ENCODE measurements around the gene DLGAP4.
A peak's percentile ranks its signal among the peaks of the same experiment; 100 is the strongest.

Gene DLGAP4

DNA sequence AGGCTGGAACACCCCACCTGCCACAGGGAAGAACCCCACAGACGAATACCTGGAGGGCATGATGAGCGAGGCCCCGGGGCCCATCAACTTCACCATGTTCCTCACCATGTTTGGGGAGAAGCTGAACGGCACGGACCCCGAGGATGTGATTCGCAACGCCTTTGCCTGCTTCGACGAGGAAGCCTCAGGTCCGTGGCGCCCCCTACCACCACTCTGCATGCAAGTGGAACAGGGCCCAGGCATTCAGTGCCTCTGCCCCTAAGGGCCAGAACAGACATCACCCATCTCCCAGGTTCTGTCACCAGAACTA is 241.8 kb downstream of the DLGAP4 start:
- no peak overlapping the region for H3K27ac ChIP-seq
- TF ChIP-seq, protein P1, sequence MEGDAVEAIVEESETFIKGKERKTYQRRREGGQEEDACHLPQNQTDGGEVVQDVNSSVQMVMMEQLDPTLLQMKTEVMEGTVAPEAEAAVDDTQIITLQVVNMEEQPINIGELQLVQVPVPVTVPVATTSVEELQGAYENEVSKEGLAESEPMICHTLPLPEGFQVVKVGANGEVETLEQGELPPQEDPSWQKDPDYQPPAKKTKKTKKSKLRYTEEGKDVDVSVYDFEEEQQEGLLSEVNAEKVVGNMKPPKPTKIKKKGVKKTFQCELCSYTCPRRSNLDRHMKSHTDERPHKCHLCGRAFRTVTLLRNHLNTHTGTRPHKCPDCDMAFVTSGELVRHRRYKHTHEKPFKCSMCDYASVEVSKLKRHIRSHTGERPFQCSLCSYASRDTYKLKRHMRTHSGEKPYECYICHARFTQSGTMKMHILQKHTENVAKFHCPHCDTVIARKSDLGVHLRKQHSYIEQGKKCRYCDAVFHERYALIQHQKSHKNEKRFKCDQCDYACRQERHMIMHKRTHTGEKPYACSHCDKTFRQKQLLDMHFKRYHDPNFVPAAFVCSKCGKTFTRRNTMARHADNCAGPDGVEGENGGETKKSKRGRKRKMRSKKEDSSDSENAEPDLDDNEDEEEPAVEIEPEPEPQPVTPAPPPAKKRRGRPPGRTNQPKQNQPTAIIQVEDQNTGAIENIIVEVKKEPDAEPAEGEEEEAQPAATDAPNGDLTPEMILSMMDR (conservative IDR thresholded peaks at IDR 0.05), result peak; percentile 16; the same call in 1 of the 2 replicates

DNA sequence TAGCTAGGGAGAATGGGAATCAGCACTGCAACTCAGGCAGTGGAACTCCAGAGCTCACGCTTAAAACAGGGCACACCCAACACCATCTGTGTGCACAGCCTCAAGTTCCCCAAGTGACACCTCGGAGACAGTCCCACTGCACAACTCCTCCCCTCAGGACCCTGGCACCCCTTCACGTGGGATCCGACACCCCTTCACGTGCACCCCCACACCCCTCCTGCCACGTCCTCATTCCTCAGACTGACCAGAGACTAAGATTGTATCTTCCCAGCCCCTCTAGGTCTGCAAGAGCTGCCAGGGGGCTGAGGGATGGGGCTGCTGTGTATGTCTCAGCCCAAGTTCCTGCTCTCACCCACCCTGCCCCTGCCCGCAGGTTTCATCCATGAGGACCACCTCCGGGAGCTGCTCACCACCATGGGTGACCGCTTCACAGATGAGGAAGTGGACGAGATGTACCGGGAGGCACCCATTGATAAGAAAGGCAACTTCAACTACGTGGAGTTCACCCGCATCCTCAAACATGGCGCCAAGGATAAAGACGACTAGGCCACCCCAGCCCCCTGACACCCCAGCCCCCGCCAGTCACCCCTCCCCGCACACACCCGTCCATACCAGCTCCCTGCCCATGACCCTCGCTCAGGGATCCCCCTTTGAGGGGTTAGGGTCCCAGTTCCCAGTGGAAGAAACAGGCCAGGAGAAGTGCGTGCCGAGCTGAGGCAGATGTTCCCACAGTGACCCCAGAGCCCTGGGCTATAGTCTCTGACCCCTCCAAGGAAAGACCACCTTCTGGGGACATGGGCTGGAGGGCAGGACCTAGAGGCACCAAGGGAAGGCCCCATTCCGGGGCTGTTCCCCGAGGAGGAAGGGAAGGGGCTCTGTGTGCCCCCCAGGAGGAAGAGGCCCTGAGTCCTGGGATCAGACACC is 242.8 kb downstream of the DLGAP4 start:
- no peak overlapping the region for H3K27ac ChIP-seq
- TF ChIP-seq, protein P1 (conservative IDR thresholded peaks at IDR 0.05), result no peak

DNA sequence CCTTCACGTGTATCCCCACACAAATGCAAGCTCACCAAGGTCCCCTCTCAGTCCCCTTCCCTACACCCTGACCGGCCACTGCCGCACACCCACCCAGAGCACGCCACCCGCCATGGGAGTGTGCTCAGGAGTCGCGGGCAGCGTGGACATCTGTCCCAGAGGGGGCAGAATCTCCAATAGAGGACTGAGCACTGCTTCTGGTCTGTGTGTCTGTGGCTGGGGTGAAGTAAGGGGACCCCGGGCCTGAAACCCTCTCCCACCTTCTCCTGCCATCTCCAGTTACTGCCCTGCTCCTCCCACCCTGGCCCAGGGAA is 243.4 kb downstream of the DLGAP4 start:
- TF ChIP-seq, protein P1 (conservative IDR thresholded peaks at IDR 0.05), result no peak
- no peak overlapping the region for H3K27ac ChIP-seq

DNA sequence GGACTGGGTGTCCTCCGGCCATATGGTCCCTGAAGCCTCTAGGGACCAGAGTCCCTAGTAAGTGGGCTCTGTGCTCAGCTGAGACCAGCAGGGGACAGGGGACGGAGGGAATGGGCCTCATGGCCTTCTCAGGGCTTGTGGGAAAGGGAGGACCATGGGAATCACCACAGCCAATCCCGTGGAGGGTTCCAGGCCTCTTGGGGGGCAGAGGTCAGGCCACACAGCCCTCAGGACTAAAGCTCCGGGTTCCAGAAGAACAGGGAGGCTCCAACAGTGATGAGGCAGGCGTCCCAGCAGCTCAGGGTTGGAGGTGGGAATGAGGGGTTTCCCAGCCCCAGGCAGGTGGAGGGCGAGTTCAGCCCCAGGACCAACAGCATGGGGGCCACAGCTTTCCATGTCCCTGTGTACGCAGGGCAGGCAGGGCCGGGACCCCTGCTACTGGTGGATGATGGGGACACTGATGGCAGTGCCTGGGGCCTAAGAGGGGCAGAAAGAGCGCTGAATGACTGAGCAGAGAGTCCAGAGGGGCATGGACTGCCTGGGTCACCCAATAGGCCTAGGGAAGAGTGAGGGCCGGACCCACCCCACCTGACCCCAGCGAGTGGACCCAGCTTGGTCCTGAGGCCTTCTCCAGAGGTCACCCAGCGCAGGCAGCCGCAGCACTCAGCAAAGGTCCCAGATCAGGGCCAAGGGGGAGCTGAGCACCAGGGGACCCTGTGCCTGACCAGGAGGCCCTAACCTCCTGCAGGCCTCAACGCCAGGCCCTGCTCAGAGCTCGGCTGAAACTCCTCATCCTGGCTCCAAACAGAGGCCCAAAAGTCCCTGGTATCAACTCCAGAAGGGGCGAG is 244.0 kb downstream of the DLGAP4 start:
- TF ChIP-seq, protein P1 (conservative IDR thresholded peaks at IDR 0.05), result no peak
- H3K27ac ChIP-seq, result no peak overlapping the region

DNA sequence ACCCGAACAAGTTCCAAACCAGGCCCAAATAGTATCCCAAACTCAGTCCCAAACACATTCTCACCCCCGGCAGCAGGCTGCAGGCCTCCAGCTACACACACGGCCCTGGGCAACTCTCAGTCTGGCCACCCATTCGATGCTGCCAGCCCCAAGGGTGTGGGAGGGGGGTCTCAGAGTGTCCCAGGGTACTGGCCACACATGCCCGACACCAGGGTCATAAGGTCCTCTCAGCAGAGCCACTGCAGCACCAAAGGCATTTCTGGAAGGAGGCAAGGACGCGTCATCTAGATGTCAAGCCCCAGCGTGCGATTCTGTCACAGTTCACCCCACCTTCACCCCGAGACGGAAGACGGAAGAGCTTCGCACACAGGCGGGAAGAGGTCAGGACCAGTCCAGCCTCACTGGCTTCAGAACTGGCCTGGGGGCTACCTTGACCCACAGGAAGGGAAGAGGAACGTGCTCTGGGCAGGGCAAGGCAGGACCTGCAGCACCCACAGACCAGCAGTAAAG is 244.7 kb downstream of the DLGAP4 start:
- TF ChIP-seq, protein P1 (conservative IDR thresholded peaks at IDR 0.05), result no peak
- no peak overlapping the region for H3K27ac ChIP-seq

DNA sequence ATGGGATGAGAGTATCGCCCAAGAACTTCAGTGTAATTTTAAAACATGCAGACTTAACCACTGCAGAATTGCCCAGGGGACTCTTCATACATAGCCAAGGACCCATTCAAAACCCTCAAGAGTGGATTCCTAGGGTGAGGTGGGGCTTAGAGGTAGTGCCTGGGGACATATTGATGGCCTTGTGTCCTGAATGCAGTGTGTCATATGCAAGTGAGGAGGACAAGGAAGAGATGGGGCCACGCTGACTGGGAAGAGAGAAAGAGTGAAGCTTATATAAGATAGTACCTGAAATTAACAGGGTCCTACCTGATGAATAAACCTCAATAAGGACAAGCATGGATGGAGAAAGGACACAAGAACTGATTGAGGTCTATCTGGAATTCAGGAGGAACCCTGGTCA is 249.1 kb downstream of the DLGAP4 start:
- TF ChIP-seq, protein P1 (conservative IDR thresholded peaks at IDR 0.05), result no peak
- H3K27ac ChIP-seq, result no peak overlapping the region

DNA sequence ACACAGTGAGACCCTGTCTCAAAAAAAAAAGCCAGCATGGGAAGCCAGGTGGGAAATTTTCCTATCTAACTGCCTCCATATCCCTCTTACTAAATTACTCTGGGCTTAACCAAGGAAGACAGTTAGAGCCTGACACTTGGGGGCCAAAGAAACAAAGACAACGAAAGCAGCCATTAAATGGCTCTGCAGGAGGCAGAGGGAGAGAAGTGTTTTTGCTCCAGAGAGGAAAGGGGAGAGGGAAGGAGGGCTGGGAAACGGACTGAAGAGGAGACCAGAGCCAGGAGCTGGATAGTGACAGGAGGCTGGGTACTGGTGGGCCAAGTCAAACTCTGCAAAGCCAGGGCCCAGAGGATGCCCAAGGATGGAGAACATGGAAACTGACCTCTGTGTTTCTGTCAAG is 256.6 kb downstream of the DLGAP4 start:
- H3K27ac ChIP-seq, result no peak overlapping the region
- TF ChIP-seq, protein P1 (conservative IDR thresholded peaks at IDR 0.05), result no peak
